Ectodermal cell (in vitro differentiated cells): Measurements from ENCODE around the gene RUNDC3A.

Experiments
- H3K27ac ChIP-seq: 2 replicates; pipeline ENCODE4 v1.7.0; 2013; ENCODE audit warnings: mild to moderate bottlenecking, low read depth, low read length; ENCODE audit not compliant: insufficient read depth, poor library complexity, severe bottlenecking
- H3K27me3 ChIP-seq: 2 replicates; pipeline ENCODE4 v1.7.0; 2013; ENCODE audit warnings: mild to moderate bottlenecking, low read length; ENCODE audit not compliant: insufficient read depth, control insufficient read depth, poor library complexity, severe bottlenecking
- H3K36me3 ChIP-seq: one replicate; pipeline ENCODE4 v1.7.0; 2013; ENCODE audit warnings: low read length; ENCODE audit not compliant: control insufficient read depth, insufficient read depth
- H3K4me1 ChIP-seq: one replicate; pipeline ENCODE4 v1.7.0; 2013; ENCODE audit warnings: low read length; ENCODE audit not compliant: control insufficient read depth, insufficient read depth
- H3K4me3 ChIP-seq: 2 replicates; pipeline ENCODE4 v1.7.0; 2013; ENCODE audit warnings: low read depth, low read length, control low read depth; ENCODE audit not compliant: insufficient read depth
- H3K9me3 ChIP-seq: 2 replicates; pipeline ENCODE4 v1.7.0; 2013; ENCODE audit warnings: mild to moderate bottlenecking, low read length, moderate library complexity; ENCODE audit not compliant: control insufficient read depth
- WGBS, 2 experiments: methylation state at CpG; one replicate each; pipeline ENCODE4 v1.1.7; 2013; ENCODE audit warnings: missing lambda C conversion rate in 2 of 2; 5-methylcytosine and 5-hydroxymethylcytosine counted together

RUNDC3A gene

DNA sequence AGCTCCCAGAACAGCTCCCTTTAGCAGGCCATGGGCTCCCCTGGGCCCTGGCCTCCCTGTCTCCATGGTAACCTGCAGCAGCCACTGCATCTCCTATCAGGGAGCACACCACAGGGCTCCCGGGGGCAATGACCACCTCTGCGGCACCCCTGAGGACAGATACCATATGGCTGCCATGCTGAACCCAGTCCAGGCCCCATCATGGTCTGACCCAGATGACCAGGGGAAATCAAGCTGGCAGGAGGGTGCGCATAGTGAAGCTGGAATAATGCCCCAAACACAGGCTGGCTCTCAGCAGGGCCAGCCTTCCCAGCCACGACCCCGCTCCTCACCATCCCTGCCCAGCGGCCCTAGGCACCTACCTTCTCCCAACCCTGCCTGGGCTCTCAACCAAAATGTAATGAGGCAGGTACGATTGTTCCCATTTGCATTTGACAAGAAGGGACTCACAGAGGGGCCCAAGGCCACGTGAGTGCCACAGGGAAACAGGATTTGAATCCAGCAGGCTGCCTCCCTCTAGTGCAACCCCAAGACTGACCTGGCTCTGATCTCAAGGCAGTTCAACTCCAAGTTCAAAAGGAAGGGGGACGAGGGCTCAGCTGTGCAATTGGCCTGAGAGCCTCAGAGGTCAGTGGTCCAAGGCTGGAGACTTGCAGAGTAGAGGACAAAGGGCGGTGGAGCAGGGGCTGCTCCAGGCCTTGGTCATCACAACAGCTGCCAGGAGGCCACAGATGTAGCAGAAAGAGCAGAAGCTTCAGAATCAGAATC, 2.4 kb downstream of the RUNDC3A start:
- 67% methylated on average over 10 of the region's 10 CpGs for WGBS, 2 experiments
- Histone ChIP-seq H3K27ac (no peak overlapping the region), H3K9me3 (no peaks in the 10 kb centered on the region), H3K36me3 (no peaks in the 10 kb centered on the region), H3K27me3 (peaks cover 54% of the 10 kb centered on the region), H3K4me1 (peaks cover 27% of the 10 kb centered on the region), H3K4me3 (no peak overlapping the region)

DNA sequence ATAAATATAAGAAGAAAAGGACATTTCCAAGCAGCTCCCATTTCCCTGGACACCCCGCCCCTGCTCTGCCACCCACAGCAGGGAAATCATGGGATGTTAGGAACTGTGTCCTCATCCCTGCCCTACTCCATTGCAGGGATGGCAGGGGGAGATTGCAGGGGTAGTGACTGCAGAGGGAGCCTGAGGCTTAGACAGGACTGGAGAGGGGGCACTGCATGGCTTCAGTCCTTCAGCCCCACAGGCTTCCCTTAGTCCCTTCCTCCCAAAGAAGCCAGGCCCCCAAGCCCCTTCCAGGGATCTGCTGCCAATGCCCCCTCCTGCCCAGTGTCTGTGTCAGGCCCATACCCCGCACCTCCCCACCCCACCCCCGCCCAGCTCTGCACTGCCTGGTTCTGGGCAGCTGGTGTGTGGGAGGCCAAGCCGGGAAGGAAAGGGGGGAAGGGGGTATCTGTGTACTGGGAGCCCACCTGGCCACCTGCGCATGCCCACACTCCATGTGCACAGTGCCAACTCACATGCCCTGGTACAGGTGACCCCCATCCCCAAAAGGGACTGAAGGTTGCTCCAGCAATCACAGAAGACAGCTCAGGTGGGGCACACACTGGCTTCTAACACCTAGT, 3.3 kb downstream of the RUNDC3A start:
- no peak overlapping the region for H3K4me3 ChIP-seq
- H3K9me3 ChIP-seq: no peaks in the 10 kb centered on the region
- no peak overlapping the region for H3K27ac ChIP-seq
- 78 to 85% methylated on average over 3 of the region's 5 CpGs for WGBS, 2 experiments
- no peaks in the 10 kb centered on the region for H3K36me3 ChIP-seq
- H3K4me1 ChIP-seq: peaks cover 35% of the 10 kb centered on the region
- peaks cover 63% of the 10 kb centered on the region for H3K27me3 ChIP-seq

DNA sequence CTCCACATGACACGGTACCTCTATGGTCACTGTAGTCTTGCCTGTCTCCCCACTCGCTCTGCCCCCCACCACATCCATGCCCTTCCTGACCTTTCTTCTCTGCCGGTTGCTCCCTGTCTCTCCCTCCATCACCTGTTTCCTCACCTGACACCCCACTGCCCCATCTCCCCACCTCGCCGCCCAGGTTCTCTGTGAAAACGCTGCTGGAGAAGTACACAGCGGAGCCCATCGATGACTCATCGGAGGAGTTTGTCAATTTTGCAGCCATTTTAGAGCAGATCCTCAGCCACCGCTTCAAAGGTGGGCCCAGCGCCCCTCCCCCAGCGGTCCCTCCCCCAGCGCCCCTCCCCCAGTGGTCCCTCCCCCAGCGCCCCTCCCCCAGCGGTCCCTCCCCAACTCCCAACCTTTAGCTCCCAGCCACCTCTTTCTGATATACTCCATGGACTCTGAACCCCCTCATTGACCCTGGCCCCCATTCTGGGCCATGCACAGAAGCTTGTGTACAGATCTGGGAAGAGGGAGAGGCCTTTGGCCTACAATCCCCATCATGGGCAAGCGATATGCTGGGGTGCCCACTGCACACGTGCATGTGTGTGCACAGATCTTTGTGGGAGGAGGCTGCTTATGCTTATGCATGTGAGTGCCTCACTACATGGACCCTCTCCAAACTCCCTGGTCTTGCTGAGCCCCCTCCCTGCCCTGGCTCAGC, 4.1 kb downstream of the RUNDC3A start:
- no peak overlapping the region for H3K4me3 ChIP-seq
- 81 to 82% methylated on average over 13 of the region's 17 CpGs for WGBS, 2 experiments
- H3K9me3 ChIP-seq: no peaks in the 10 kb centered on the region
- H3K4me1 ChIP-seq: peaks cover 28% of the 10 kb centered on the region
- peaks cover 66% of the 10 kb centered on the region for H3K27me3 ChIP-seq
- no peak overlapping the region for H3K27ac ChIP-seq
- no peaks in the 10 kb centered on the region for H3K36me3 ChIP-seq

DNA sequence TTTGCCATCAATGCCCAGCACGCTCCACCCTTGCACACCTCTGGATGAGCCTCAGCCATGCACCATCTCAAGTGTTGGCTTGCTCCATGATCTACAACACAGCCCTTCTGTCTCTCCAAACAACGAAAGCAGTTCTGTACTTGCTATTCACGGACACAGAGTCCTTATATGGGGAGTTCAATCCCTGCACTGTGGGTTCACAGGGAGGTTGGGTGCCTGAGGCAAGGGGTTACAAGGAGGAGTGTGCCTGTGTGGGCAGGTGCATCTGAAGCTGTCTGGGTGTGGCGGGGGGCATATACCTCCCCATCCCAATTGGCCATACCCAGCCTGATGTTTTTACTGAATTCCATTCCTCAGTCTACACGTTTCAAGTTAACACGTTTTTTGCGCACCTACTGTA, 5.6 kb downstream of the RUNDC3A start:
- WGBS, 2 experiments: 91 to 92% methylated on average over 7 of the region's 7 CpGs
- H3K27me3 ChIP-seq: peaks cover 66% of the 10 kb centered on the region
- no peaks in the 10 kb centered on the region for H3K9me3 ChIP-seq
- no peak overlapping the region for H3K4me3 ChIP-seq
- no peaks in the 10 kb centered on the region for H3K36me3 ChIP-seq
- peaks cover 23% of the 10 kb centered on the region for H3K4me1 ChIP-seq
- H3K27ac ChIP-seq: no peak overlapping the region

DNA sequence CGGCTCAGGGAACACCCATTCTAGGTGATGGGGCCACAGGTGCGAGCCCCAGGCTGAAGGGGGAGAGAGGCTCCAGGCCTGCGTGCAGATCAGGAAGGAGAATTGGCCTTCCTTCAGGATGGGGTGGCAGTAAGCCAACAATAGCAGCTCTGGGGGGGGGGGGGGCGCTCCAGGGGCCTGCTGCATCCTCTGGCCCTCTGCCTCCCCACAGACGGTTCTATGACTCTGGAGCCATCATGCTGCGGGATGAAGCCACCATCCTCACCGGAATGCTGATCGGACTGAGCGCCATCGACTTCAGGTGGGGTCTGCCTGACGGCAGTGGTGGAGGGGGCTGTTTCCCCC, 6.1 kb downstream of the RUNDC3A start:
- Histone ChIP-seq H3K4me3 (peak overlapping the region; percentile 34), H3K27ac (no peak overlapping the region), H3K9me3 (no peaks in the 10 kb centered on the region), H3K4me1 (peaks cover 18% of the 10 kb centered on the region), H3K36me3 (peaks cover 3% of the 10 kb centered on the region), H3K27me3 (peaks cover 62% of the 10 kb centered on the region)
- 62 to 71% methylated on average over 10 to 11 of the region's 11 CpGs for WGBS, 2 experiments

DNA sequence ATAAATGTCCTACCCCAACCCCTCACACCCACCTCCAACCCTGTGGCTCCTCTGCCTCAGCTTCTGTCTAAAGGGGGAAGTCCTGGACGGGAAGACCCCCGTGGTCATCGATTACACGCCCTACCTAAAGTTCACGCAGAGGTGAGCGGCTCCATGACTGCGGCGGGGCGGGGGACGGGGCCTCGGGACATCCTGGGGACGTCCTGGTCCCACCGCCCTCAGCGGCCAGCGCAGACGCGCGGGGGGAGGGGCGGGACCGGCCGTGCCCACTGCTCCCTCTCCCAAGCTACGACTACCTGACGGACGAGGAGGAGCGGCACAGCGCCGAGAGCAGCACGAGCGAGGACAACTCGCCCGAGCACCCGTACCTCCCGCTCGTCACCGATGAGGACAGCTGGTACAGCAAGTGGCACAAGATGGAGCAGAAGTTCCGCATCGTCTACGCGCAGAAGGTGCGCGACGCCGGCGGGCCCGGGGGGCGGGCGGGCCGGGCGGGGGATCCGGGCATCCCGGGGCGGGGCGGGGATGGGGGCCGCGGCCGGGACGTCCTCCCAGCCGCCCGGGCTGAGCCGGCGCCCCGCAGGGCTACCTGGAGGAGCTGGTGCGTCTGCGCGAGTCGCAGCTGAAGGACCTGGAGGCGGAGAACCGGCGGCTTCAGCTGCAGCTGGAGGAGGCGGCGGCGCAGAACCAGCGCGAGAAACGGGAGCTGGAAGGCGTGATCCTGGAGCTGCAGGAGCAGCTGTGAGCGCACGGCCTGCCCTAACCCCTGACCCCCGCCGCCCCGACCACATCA, 6.7 kb downstream of the RUNDC3A start:
- H3K9me3 ChIP-seq: no peaks in the 10 kb centered on the region
- peaks cover 17% of the 10 kb centered on the region for H3K4me1 ChIP-seq
- peaks cover 58% of the 10 kb centered on the region for H3K27me3 ChIP-seq
- H3K36me3 ChIP-seq: peaks cover 8% of the 10 kb centered on the region
- H3K4me3 ChIP-seq: peak overlapping the region; percentile 34
- WGBS, 2 experiments: 1% methylated on average over 81 of the region's 81 CpGs
- no peak overlapping the region for H3K27ac ChIP-seq

DNA sequence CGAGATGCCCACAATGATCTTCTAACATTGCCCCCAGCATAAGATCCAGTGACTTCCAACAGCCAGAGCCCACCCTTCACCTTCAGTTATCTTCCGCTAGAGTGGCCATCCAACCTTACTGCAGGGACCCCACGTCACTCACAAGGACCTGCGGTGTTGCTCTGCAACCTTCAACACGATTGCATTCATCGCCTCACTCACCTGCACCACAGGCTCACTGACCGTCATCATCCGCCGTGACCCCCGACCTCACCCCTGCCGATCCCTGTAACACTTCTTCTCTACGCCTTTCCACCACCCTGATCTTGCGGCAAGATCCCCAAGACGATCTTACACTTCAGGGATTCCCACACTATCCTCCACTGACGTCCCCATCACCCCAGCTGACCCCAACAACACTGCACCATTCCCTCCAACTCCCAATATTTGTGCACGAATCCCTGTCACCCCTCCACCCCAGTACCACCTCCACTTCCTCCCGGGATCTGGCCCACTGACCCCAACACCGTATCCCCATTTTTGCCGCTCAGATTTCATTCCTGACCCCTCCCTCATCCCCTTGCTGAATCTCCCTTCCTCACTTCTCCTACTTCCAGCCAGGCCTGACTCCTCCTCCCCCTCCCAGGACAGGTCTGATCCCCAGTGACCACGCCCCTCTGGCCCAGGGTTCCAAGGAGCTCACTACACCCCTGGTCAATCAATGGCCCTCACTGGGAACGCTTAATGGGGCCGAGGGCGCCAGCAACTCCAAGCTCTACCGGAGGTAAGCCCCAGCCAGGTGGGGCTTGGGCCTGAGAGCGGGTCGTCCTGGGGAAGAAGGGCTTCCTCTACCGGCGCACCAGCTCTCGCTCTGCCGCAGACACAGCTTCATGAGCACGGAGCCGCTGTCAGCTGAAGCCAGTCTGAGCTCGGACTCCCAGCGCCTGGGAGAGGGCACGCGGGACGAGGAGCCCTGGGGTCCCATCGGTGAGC, 7.6 kb downstream of the RUNDC3A start:
- H3K27me3 ChIP-seq: peaks cover 58% of the 10 kb centered on the region

DNA sequence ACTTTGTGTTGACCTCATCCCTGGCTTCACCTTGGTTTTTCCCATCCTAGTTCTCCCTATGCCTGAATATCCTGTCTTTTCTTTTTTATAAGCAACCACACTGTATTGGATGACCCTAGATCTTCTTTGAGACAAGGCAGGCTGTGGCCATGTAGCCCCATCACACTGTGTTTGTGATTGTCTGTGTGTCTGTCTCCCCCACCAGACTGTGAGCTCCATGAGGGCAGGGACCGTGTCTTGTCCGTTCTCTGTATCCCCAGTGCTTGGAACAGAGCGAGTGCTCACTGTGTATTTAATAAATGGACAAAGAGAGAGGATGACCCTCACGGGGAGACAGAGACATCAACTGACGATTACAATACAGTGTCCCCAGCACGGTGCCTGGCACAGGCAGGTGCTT, 9.1 kb downstream of the RUNDC3A start:
- no peak overlapping the region for H3K27ac ChIP-seq
- H3K27me3 ChIP-seq: peaks cover 51% of the 10 kb centered on the region
- 94 to 96% methylated on average over 6 of the region's 6 CpGs for WGBS, 2 experiments
- no peak overlapping the region for H3K4me3 ChIP-seq
- peaks cover 17% of the 10 kb centered on the region for H3K4me1 ChIP-seq
- H3K9me3 ChIP-seq: no peaks in the 10 kb centered on the region
- H3K36me3 ChIP-seq: peaks cover 22% of the 10 kb centered on the region

More for the DNA sequence above, 7.6 kb downstream of the RUNDC3A start:
- Histone ChIP-seq H3K36me3 (peaks cover 18% of the 10 kb centered on the region), H3K4me1 (peaks cover 17% of the 10 kb centered on the region), H3K9me3 (no peaks in the 10 kb centered on the region), H3K4me3 (peak overlapping the region; percentile 34), H3K27ac (no peak overlapping the region)
- WGBS, 2 experiments: 7 to 8% methylated on average over 38 of the region's 38 CpGs
